Stimulated activated CD4-positive, alpha-beta T cell treated with anti-CD3 and anti-CD28 coated beads, Interleukin-1b, Interleukin-23, amount 100 ng/mL, for 48 hours (primary cell): ENCODE data around the gene UBA1.

Experiments used
- DNase-seq: peaks from one replicate; pipeline ENCODE4 v3.0.0-alpha.2; 2020

UBA1 gene

GRCh38 chrX:47193475-47194193, at the start of gene UBA1:
TSS of gene UBA1 (plus strand) at chrX:47193829. CDS start at chrX:47198803, 4,974 bp downstream.
- peak; percentile 92 for DNase-seq

- no peak for DNase-seq
Measured at GRCh38 chrX:47143894-47144625, 49.6 kb upstream of the UBA1 start.

DNA sequence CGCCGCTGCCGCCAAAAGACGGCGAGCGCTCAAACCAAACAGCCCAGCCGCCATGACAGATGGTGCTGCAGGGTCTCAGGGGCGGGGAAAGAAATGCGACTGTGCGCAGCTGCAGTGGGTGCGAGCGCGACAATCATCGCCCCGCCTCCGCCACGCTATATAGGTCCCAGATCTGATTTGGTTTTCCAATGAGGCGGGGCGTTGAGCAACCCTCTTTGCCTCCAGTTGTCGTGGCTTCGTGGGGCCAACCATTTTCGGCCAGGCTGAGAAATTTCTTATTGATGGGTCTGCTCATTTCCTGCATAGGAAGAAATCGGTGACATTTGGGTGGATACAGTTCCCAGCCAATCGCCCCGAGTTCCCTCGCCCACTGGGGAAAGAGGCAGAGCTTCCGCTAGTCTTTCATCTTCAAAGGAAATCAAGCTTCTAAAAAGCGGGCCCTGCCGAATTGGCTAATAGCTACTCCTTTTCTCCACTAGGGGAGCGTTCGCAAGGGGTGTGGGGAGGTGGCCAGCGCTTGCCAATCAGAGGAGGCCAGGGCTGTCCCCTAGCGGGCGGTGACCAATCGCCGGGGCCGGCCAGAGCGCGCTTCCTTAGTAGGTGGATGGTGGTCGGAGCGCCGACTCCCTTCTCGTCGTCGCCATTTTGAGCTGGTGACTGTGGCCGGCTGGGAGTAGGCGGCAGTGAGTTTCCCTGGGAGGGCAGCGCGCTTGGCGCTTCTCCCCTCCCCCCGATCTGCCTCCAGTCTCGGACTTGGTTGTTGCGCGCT, 48.8 kb upstream of the UBA1 start, which contains the start of the genes NDUFB11 and RBM10:
Gene NDUFB11, minus strand, starts transcription at position 77 of the 769 bp plus-strand sequence. Its CDS starts 23 bp downstream, at position 54.
Gene RBM10, plus strand, starts transcription at position 596 of the 769 bp plus-strand sequence. CDS start 2,261 bp downstream, outside the sequence.
- DNase-seq = peak; percentile 94

- DNase-seq = no peak
Measured at GRCh38 chrX:47145395-47146120, 48.1 kb upstream of the UBA1 start.

DNA sequence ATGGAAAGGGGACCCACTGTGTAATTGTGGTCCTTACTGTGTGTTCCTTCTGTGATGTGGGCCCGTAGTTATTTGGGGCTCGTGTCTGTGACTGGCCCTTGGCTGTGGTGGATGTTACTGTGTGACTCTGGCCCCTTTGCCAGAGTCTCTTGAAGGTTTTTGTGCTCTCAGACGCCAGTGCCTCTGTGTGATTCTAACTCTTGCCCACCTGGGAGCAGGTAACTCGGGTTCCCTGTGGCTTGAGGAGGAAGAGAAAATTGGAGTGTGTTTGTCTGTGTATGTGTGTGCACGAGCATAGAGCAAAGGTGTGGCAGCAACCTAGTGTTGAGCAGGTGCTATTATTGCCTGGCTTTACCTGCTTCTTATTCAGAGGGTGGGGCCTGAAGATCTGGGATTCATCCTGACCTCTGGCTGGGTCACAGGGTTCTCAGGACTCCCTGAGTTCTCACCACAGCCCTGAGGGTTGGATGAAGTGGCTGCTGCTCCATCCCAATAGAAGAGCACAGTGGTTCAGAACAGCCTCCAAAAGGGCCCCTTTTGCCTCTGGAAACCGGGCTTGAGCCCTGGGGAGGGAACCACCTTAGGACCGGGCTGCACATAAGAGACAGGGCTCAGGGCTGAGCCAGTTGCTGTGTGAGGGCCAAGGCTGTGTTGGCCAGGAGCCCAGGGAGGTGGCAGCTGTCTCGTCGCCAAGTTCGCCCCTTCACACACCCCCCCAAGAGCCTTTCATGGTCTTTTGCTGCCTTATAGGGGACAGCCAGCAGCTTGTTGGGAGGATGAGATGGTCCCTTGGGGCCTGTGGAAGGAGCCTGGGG, 47.3 kb upstream of the UBA1 start:
- no peak for DNase-seq

- no peak for DNase-seq
Measured at GRCh38 chrX:47146936-47147859, 46.4 kb upstream of the UBA1 start.

- DNase-seq = peak; percentile 37
Measured at GRCh38 chrX:47148946-47149345, 44.7 kb upstream of the UBA1 start.

DNA sequence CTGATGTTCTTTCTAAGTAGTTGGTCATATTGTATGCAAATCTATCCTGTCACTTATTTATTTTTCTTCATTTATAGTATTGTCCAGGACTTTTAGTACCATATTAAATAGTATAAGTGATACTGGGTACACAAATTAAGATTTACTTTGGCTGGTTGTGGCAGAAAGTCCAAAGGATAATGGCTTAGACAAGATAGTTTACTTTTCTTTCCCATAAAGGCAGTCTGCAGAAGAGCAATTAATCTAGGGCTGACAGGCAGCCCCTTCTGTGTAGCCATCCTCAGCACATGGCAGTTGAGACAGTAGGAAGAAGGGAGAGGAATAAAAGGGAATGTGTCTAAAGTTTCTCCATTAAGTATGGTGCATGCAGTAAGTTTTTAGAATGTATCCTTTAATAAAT, 42.2 kb upstream of the UBA1 start:
- DNase-seq = no peak

GRCh38 chrX:47156611-47157520, 36.8 kb upstream of the UBA1 start:
- no peak for DNase-seq

DNA sequence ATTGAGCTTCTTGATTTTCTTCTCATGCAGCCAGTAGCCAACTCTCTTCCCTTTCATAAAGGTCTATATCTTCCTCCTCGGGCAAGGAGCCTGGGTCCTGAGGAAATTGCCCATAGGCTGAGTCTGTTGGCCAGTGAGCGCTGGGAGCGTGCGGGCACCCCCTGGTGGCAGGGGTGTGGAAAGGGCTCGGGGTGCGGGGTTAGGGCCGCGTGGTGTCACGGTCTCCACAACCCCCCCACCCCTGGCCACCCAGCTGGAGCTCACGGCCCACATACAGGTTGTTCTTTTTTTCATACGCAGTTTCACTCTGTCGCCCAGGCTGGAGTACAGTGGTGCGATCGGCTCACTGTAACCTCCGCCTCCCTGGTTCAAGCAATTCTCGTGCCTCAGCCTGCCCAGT, 35.5 kb upstream of the UBA1 start:
- no peak for DNase-seq

DNA sequence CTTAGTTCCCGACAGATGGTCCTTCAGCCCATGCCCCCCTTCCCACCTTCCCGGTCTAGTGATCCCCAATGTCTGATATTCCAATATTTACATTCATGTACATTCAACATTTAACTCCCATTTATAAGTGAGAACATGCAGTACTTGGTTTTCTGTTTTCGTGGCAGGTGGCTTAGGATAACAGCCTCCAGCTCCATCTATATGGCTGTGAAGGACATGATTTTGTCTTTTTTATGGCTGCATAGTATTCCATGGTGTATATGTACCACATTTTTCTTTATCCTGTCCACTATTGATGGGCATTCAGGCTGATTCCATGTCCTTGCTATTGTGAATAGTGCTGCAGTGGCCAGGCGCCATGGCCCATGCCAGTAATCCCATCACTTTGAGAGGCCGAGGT, 34.8 kb upstream of the UBA1 start:
- no peak for DNase-seq

GRCh38 chrX:47160781-47161180, 32.8 kb upstream of the UBA1 start:
- DNase-seq = no peak

GRCh38 chrX:47162927-47163583, 30.6 kb upstream of the UBA1 start:
- DNase-seq = no peak

- DNase-seq = no peak
Measured at GRCh38 chrX:47164420-47164819, 29.2 kb upstream of the UBA1 start.

DNA sequence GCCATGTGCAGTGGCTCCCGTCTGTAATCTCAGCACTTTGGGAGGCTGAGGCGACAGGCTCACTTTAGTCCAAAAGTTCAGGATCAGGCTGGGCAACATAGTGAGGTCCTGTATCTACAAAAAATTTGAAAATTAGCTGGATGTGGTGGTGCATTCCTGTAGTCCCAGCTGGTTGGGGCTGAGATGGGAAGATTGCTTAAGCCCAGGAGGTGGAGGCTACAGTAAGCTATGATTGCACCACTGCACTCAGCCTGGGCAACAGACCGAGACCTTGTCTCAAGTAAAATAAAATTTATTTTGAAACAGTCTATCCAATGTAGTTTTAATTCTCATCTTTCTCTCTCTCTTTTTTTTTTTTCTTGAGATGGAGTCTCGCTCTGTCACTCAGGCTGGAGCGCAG, 27.5 kb upstream of the UBA1 start:
- DNase-seq = no peak

DNA sequence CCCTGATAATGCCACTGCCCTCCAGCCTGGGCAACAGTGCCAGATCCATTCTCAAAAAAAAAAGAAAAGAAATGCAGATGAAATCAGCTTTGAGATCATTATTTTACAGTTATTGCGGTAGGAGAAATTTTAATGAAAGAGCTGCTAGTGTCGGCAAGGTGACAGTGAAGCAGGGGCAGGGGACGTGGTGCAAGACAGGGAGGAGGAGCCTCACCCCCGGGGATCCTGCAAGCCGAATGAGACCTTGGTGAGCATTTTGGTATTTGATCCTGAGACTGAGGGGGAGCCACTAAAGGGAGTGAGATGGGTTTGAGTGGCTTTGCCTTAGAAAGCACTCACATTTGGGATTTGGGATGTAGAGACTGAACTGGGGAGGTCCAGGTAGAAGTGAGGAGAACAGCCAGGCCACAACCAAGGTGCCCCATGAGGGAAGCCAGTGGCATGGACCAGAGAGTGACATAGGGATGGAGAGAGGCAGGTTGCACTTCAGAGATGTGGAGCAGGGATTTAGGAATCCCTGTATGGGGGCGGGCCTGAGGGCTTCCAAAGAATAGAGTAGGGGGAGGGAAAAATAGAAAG, 25.0 kb upstream of the UBA1 start:
- DNase-seq = no peak

- no peak for DNase-seq
Measured at GRCh38 chrX:47169273-47169672, 24.4 kb upstream of the UBA1 start.

DNA sequence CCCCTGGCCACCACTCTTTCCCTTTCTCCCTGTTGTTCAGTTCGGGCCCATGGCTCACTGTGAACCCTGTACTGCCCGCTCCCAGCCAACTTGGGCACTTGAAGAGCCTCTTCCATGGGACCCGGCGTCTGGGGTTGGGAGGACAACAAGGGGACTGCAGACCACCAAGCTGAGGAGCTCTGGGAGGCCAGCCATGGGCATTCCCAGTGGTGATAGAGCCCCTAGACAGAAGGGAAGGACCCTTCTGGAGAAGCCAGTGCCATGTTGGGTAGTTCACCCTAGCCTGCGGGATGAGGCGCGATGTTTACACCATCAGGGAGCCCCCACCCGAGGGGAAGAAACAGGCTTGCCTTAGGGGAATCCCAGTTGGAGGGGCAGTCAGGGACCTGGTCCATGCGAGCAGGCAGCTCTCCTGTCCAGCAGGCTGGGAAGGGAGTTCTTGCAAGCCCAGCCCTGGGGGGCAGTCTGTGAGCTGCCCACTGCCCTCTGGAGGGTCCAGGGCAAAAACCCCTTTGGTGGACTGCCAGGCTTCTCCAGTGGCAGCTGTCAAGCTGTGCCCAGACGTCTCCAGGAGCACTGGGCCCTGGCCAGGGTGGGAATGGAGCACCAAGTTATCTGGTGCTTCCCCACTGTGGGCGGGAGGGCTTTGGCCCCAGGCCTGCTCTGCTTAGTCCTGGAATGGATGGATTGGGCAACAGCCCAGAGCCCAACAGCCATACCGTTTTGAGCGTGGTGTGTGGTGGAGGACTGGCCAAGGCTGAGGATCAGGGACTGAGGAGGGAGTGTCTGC, 23.7 kb upstream of the UBA1 start:
- no peak for DNase-seq
